H1 (cell line): ENCODE results near the gene ELP4. TPM values are rescaled to one million over a fixed set of nuclear protein-coding genes. Genes with fewer than 3 reads are reported as not detected.

Experiments used
- CBX8 ChIP-seq: fragments of 300-800, 300-1000 bp; sonication (generic); IDR thresholded peaks from 2 replicates; pipeline ENCODE4 v1.7.1; 2016; ENCODE audit warnings: low read depth, low read length, borderline replicate concordance
- CTBP2 ChIP-seq: IDR thresholded peaks from 2 replicates; pipeline ENCODE4 v1.7.0; 2011; ENCODE audit warnings: borderline replicate concordance, mild to moderate bottlenecking, moderate library complexity, mixed read lengths, low read length; ENCODE audit not compliant: insufficient read depth, insufficient read length
- E2F6 ChIP-seq: IDR thresholded peaks from 2 replicates; pipeline ENCODE4 v1.6.1; 2012; ENCODE audit warnings: inconsistent platforms
- EGR1 ChIP-seq: IDR thresholded peaks from 2 replicates; pipeline ENCODE4 v1.6.1; 2011; ENCODE audit warnings: low read depth, low read length, borderline replicate concordance
- EP300 ChIP-seq, 2 experiments: IDR thresholded peaks; 1 replicate in 1 of 2; 2 replicates in 1 of 2; pipeline ENCODE4 v1.6.1; 2011 to 2012; ENCODE audit warnings: low read depth in 2 of 2, low read length in 2 of 2, mild to moderate bottlenecking in 2 of 2, borderline replicate concordance in 1 of 2, inconsistent platforms in 1 of 2, moderate library complexity in 1 of 2
- KDM4A ChIP-seq: IDR thresholded peaks from one replicate; pipeline ENCODE4 v1.7.1; 2012; ENCODE audit warnings: low read depth, mild to moderate bottlenecking, moderate library complexity, low read length, inconsistent platforms; ENCODE audit not compliant: severe bottlenecking
- POLR2A ChIP-seq, 2 experiments: IDR thresholded peaks; 1 replicate in 1 of 2; 2 replicates in 1 of 2; pipeline ENCODE4 v1.6.1; 2011; ENCODE audit warnings: low read depth in 2 of 2, low read length in 2 of 2, mild to moderate bottlenecking in 2 of 2; ENCODE audit errors: control extremely low read depth in 1 of 2
- POU5F1 ChIP-seq: IDR thresholded peaks from 2 replicates; pipeline ENCODE4 v1.6.1; 2011; ENCODE audit warnings: low read depth, mild to moderate bottlenecking, low read length, moderate library complexity
- SP1 ChIP-seq: IDR thresholded peaks from 2 replicates; pipeline ENCODE4 v1.6.1; 2011; ENCODE audit warnings: low read depth, low read length
- SUZ12 ChIP-seq: fragments of 200-600 bp; sonication (generic); IDR thresholded peaks from 2 replicates; pipeline ENCODE4 v1.6.1; 2012; ENCODE audit warnings: mild to moderate bottlenecking, inconsistent platforms, low read length, moderate library complexity, mixed read lengths
- TAF1 ChIP-seq: IDR thresholded peaks from 2 replicates; pipeline ENCODE4 v1.6.1; 2011; ENCODE audit warnings: mild to moderate bottlenecking, low read depth, low read length
- TCF12 ChIP-seq: IDR thresholded peaks from 2 replicates; pipeline ENCODE4 v1.6.1; 2011; ENCODE audit warnings: low read depth, mild to moderate bottlenecking, low read length
- TEAD4 ChIP-seq: IDR thresholded peaks from 2 replicates; pipeline ENCODE4 v1.6.1; 2012; ENCODE audit warnings: low read depth, low read length, inconsistent platforms, mixed read lengths
- USF2 ChIP-seq: IDR thresholded peaks from 2 replicates; pipeline ENCODE4 v1.6.1; 2011; ENCODE audit warnings: low read length, improper control_type of control experiment
- ZNF274 ChIP-seq: IDR thresholded peaks from 2 replicates; pipeline ENCODE4 v1.7.0; 2012; ENCODE audit warnings: low read length, borderline replicate concordance; ENCODE audit errors: extremely low read depth
- polyA plus RNA-seq, 7 experiments: library from polyadenylated mRNA; depleted of rRNA in 3 of 7; stranded (reverse) in 5 of 7; unstranded in 2 of 7; fragments of >200 nt in 5 of 7; fragments of 200-250 nt in 2 of 7; gene quantifications; 1 replicate in 5 of 7; 2 replicates in 1 of 7; 4 replicates in 1 of 7; pipeline versions ENCODE4 v1.2.1 to v1.2.3, GENCODE V29; 2011 to 2013; ENCODE audit warnings: missing spikeins in 2 of 7, mixed read lengths in 2 of 7
- total RNA-seq: library from RNA; stranded (reverse); fragmentation: NEBNext Ultra II Directional; extraction: Animal tissue kit (Norgen Biotek cat#: 25700); gene quantifications from 2 replicates; pipeline ENCODE4 v1.2.1, GENCODE V29; 2021

ELP4 gene
- total and polyA plus RNA-seq, 2 of the 8 experiments (the other 6 are each of a cell fraction or from before 2014, with no cell fraction given) = 14.0 to 18.6 TPM

GRCh38 chr11:31817054-31817620, 307.6 kb downstream of the ELP4 start (continued):
- TF ChIP-seq TAF1 (no peak), CBX8 (peak; percentile 94; the same call in 1 of the 2 replicates), ZNF274 (no peak), EGR1 (no peak), TCF12 (0 out of 2 replicates have a peak, but pooled peaks have one; percentile 4), USF2 (no peak), SP1 (no peak), TEAD4 (no peak), CTBP2 (peak; percentile 24), KDM4A (no peak), SUZ12 (peak; percentile 92), EP300 (IDR thresholded peaks at IDR 0.05; ENCODE audit: borderline replicate concordance in 1 of 2, low read depth in 2 of 2, low read length in 2 of 2) (no peak), E2F6 (no peak), POLR2A (IDR thresholded peaks at IDR 0.05; ENCODE audit: control extremely low read depth in 1 of 2, low read depth in 2 of 2, low read length in 2 of 2) (no peak), POU5F1 (no peak)
